MM.1S (cell line): Measurements from ENCODE around the gene A2ML1.
"Not testable (repeated sequence)": the region's sequence is repeated elsewhere in the genome, so short reads cannot be mapped to it uniquely, and the experiment has no call there.

Source experiments
- DNase-seq: peaks from one replicate; pipeline ENCODE4 v3.0.0-alpha.2; 2015
- H2AFZ ChIP-seq: fragments of 300-600 bp; sonication (generic); 2 replicates; pipeline ENCODE4 v1.6.0; 2016; ENCODE audit warnings: antibody characterized with exemption, low read length
- H3F3A ChIP-seq: fragments of 300-600 bp; sonication (generic); 2 replicates; pipeline ENCODE4 v1.6.1; 2016; ENCODE audit warnings: mild to moderate bottlenecking, antibody characterized with exemption, low read length, moderate library complexity, mixed read lengths; ENCODE audit not compliant: insufficient read depth
- H3K27ac ChIP-seq: fragments of 300-600 bp; sonication (generic); 2 replicates; pipeline ENCODE4 v1.5.1; 2016; ENCODE audit warnings: mild to moderate bottlenecking, low read length
- H3K27me3 ChIP-seq: fragments of 300-600 bp; sonication (generic); replicated peaks from 2 replicates; pipeline ENCODE4 v1.6.0; 2016; ENCODE audit warnings: low read length; ENCODE audit not compliant: insufficient read depth
- H3K36me3 ChIP-seq: fragments of 300-600 bp; sonication (generic); replicated peaks from 2 replicates; pipeline ENCODE4 v1.6.1; 2016; ENCODE audit warnings: mild to moderate bottlenecking, low read length, mixed read lengths; ENCODE audit not compliant: insufficient read depth
- H3K4me1 ChIP-seq: fragments of 300-600 bp; sonication (generic); 2 replicates; pipeline ENCODE4 v1.6.1; 2016; ENCODE audit warnings: low read length, mixed read lengths
- H3K4me2 ChIP-seq: fragments of 300-600 bp; sonication (generic); 2 replicates; pipeline ENCODE4 v1.6.0; 2016; ENCODE audit warnings: low read depth, low read length
- H3K4me3 ChIP-seq: fragments of 300-600 bp; sonication (generic); 2 replicates; pipeline ENCODE4 v1.5.1; 2016; ENCODE audit warnings: low read length, mixed read lengths
- H3K79me2 ChIP-seq: fragments of 300-600 bp; sonication (generic); 2 replicates; pipeline ENCODE4 v1.6.1; 2016; ENCODE audit warnings: mixed run types, low read length, mixed read lengths
- H3K9ac ChIP-seq: fragments of 300-600 bp; sonication (generic); 2 replicates; pipeline ENCODE4 v1.6.1; 2016; ENCODE audit warnings: low read length, mixed read lengths
- H3K9me2 ChIP-seq: fragments of 300-600 bp; sonication (generic); replicated peaks from 2 replicates; pipeline ENCODE4 v1.6.1; 2016; ENCODE audit warnings: mild to moderate bottlenecking, low read length, mixed read lengths; ENCODE audit not compliant: insufficient read depth
- H3K9me3 ChIP-seq: fragments of 300-600 bp; sonication (generic); replicated peaks from 2 replicates; pipeline ENCODE4 v1.6.1; 2016; ENCODE audit warnings: mild to moderate bottlenecking, low read length, mixed read lengths; ENCODE audit not compliant: insufficient read depth
- H4K20me1 ChIP-seq: fragments of 300-600 bp; sonication (generic); 2 replicates; pipeline ENCODE4 v1.6.1; 2016; ENCODE audit warnings: mild to moderate bottlenecking, low read length, moderate library complexity, mixed read lengths; ENCODE audit not compliant: insufficient read depth
- CTCF ChIP-seq: fragments of 300-600 bp; sonication (generic); IDR thresholded peaks from 2 replicates; pipeline ENCODE4 v1.5.1; 2016; ENCODE audit warnings: antibody characterized with exemption, low read length, mixed read lengths
- EZH2 ChIP-seq: fragments of 300-600 bp; sonication (generic); optimal IDR thresholded peaks from 2 replicates; pipeline ENCODE3; 2017; ENCODE audit warnings: low read depth, mild to moderate bottlenecking, antibody characterized with exemption, low read length, mixed read lengths
- EZH2phosphoT487 ChIP-seq: fragments of 300-600 bp; sonication (generic); IDR thresholded peaks from 2 replicates; pipeline ENCODE4 v1.6.1; 2018; ENCODE audit warnings: antibody characterized with exemption, low read length

The A2ML1 gene

GRCh38 chr12:8818526-8818925, 3.9 kb upstream of the A2ML1 start:
- no peaks in the 10 kb centered on the region for H3K27me3 ChIP-seq
- H3K9ac ChIP-seq: no peak overlapping the region
- H3K4me1 ChIP-seq: peaks cover 4% of the 10 kb centered on the region; the same call in 1 of the 2 replicates
- H3K27ac ChIP-seq: no peak overlapping the region
- H3K79me2 ChIP-seq: no peaks in the 10 kb centered on the region
- no peaks in the 10 kb centered on the region for H3K36me3 ChIP-seq
- no peak overlapping the region for H3K4me2 ChIP-seq
- no peak for DNase-seq
- H3K4me3 ChIP-seq: no peak overlapping the region
- H3K9me3 ChIP-seq: no peaks in the 10 kb centered on the region
- TF ChIP-seq EZH2phosphoT487 (no peak), CTCF (no peak), EZH2 (no peak)
- H4K20me1 ChIP-seq: no peaks in the 10 kb centered on the region
- H3K9me2 ChIP-seq: no peaks in the 10 kb centered on the region
- no peaks in the 10 kb centered on the region for H3F3A ChIP-seq
- H2AFZ ChIP-seq: no peak overlapping the region

- no peaks in the 10 kb centered on the region for H3K79me2 ChIP-seq
- H3K27me3 ChIP-seq: no peaks in the 10 kb centered on the region
- H3K9ac ChIP-seq: no peak overlapping the region
- TF ChIP-seq EZH2 (no peak), EZH2phosphoT487 (no peak), CTCF (no peak)
- no peak overlapping the region for H2AFZ ChIP-seq
- no peaks in the 10 kb centered on the region for H3K36me3 ChIP-seq
- H3F3A ChIP-seq: no peaks in the 10 kb centered on the region
- no peaks in the 10 kb centered on the region for H3K9me3 ChIP-seq
- no peaks in the 10 kb centered on the region for H4K20me1 ChIP-seq
- no peak overlapping the region for H3K27ac ChIP-seq
- H3K9me2 ChIP-seq: no peaks in the 10 kb centered on the region
- H3K4me3 ChIP-seq: no peak overlapping the region
- no peak overlapping the region for H3K4me2 ChIP-seq
- DNase-seq: no peak
- H3K4me1 ChIP-seq: no peaks in the 10 kb centered on the region
Measured at GRCh38 chr12:8819666-8819980, 2.8 kb upstream of the A2ML1 start.

DNA sequence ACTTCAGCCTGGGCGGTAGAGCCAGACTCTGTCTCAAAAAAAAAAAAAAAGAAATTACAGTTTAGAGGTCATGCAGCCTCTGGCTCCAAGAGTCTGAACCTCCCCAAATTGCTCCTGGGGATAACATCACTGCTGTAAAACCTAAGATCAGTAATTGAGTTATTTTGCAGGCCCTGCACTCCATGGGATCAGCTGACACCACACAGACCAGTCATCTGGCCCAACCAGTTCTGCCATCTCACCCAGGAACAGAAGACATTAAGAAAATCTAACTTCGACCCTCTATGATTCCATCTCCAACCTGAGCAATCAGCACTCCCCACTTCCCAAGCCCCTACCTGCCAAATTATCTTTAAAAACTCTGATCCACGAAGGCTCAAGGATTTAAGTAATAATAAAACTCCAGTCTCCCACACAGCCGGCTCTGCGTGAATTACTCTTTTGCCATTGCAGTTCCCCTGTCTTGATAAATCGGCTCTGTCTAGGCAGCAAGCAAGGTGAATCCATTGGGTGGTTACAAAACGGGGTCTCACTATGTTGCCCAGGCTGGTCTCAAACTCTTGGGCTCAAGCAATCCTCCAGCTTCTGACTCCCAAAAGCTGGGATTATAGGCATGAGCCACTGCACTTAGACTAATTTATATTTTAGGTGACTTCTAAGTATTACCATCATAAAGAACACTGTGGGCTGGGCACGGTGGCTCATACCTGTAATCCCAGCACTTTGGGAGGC, 1.6 kb upstream of the A2ML1 start:
- H4K20me1 ChIP-seq, H3K27me3 ChIP-seq, DNase-seq, H3K9ac ChIP-seq, H3K4me3 ChIP-seq, H3K27ac ChIP-seq, H3K4me2 ChIP-seq, H3K36me3 ChIP-seq, H2AFZ ChIP-seq, H3F3A ChIP-seq, H3K4me1 ChIP-seq, H3K9me3 ChIP-seq, H3K79me2 ChIP-seq, H3K9me2 ChIP-seq: not testable (repeated sequence)

DNA sequence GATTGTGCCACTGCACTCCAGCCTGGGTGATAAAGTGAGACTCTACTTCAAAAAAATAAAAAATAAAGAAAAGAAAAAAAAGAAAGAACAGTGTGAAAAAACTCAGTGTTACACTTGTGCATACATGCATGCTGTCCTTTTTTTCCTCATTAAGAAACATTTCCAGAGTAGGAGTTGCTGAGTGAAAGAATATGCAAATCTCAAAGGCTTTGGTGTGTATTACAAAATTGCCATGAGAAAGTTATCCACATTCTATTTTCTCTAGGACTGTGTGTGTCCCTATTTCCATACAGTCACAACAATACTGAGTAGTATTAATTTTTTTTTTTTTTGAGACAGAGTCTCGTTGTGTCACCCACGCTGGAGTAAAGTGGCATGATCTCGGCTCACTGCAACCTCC, 830 bp upstream of the A2ML1 start:
- H3K4me1 ChIP-seq: no peaks in the 10 kb centered on the region
- H3K36me3 ChIP-seq: no peaks in the 10 kb centered on the region
- no peak overlapping the region for H3K9ac ChIP-seq
- no peaks in the 10 kb centered on the region for H3K9me3 ChIP-seq
- H3K27me3 ChIP-seq: no peaks in the 10 kb centered on the region
- H3K27ac ChIP-seq: no peak overlapping the region
- no peaks in the 10 kb centered on the region for H3F3A ChIP-seq
- no peaks in the 10 kb centered on the region for H3K79me2 ChIP-seq
- no peak for TF ChIP-seq EZH2phosphoT487
- no peak for TF ChIP-seq CTCF
- no peak for TF ChIP-seq EZH2
- no peak overlapping the region for H2AFZ ChIP-seq
- DNase-seq: no peak
- no peaks in the 10 kb centered on the region for H4K20me1 ChIP-seq
- no peak overlapping the region for H3K4me2 ChIP-seq
- H3K4me3 ChIP-seq: no peak overlapping the region
- H3K9me2 ChIP-seq: no peaks in the 10 kb centered on the region
